ENCODE measurements around the gene ALDH1L1.

ALDH1L1 gene

GRCh38 chr3:126191246-126191645 lies 10.9 kb upstream of the ALDH1L1 start:
- DNase-seq: no peak

- no peak for DNase-seq
These were observed 7.5 kb upstream of the ALDH1L1 start for GRCh38 chr3:126187920-126188319.

GRCh38 chr3:126186749-126187148 lies 6.4 kb upstream of the ALDH1L1 start:
- DNase-seq: no peak

GRCh38 chr3:126186271-126186670 lies 5.9 kb upstream of the ALDH1L1 start:
- DNase-seq: no peak

GRCh38 chr3:126184465-126185000 lies 4.1 kb upstream of the ALDH1L1 start:
- DNase-seq: no peak

GRCh38 chr3:126181398-126181725 lies 976 bp upstream of the ALDH1L1 start:
- no peak for DNase-seq

GRCh38 chr3:126179825-126180476 lies 435 bp downstream of the ALDH1L1 start:
- no peak for DNase-seq

- no peak for DNase-seq
These were observed 10.2 kb downstream of the ALDH1L1 start for GRCh38 chr3:126170073-126170777.

- no peak for DNase-seq
These were observed 12.8 kb downstream of the ALDH1L1 start for GRCh38 chr3:126167566-126167965.

- no peak for DNase-seq
These were observed 14.4 kb downstream of the ALDH1L1 start for GRCh38 chr3:126166009-126166408.

GRCh38 chr3:126161309-126161708 lies 19.1 kb downstream of the ALDH1L1 start:
- DNase-seq: no peak

- DNase-seq: no peak
These were observed 19.9 kb downstream of the ALDH1L1 start for GRCh38 chr3:126160243-126161210.

GRCh38 chr3:126159476-126159875 lies 20.9 kb downstream of the ALDH1L1 start:
- no peak for DNase-seq

GRCh38 chr3:126158912-126159454 lies 21.4 kb downstream of the ALDH1L1 start:
- no peak for DNase-seq

- no peak for DNase-seq
These were observed 22.1 kb downstream of the ALDH1L1 start for GRCh38 chr3:126158016-126158911.

- no peak for DNase-seq
These were observed 23.2 kb downstream of the ALDH1L1 start for GRCh38 chr3:126157083-126157768.

GRCh38 chr3:126156468-126156867 lies 23.9 kb downstream of the ALDH1L1 start:
- DNase-seq: no peak

- no peak for DNase-seq
These were observed 24.6 kb downstream of the ALDH1L1 start for GRCh38 chr3:126155819-126156218.

GRCh38 chr3:126155280-126155640 lies 25.1 kb downstream of the ALDH1L1 start:
- DNase-seq: no peak

GRCh38 chr3:126154391-126155279 lies 25.8 kb downstream of the ALDH1L1 start:
- no peak for DNase-seq
